GM21360 (cell line): ENCODE measurements around the gene DDX23.
"Not testable (repeated sequence)": the region's sequence is repeated elsewhere in the genome, so short reads cannot be mapped to it uniquely, and the experiment has no call there.

Experiments
- ATAC-seq: cut with Tn5 transposase; IDR thresholded peaks from one replicate; pipeline ENCODE4 v1.9.1; 2021; ENCODE audit warnings: mild to moderate bottlenecking, moderate library complexity; ENCODE audit not compliant: unreplicated experiment

Gene DDX23

DNA sequence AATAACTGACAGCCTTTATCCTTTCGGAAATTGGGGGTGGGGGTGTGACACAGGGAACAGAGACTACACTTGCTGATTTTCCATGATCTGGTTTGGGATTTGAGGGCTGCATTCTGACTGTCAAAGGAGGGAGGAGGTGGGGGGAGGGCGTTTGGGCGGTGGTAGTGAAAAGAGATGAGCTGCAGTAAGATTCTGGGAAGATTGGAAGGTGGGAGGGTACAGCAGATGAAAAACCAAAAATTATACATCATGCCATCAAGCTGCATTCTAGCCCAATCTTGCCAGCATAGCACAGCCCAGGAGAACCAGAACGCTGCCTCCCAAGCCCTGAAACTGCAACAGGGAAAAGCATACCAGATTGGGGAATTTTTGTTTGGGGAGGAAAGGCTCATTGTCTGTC is 11.3 kb upstream of the DDX23 start:
- ATAC-seq = no peak

DNA sequence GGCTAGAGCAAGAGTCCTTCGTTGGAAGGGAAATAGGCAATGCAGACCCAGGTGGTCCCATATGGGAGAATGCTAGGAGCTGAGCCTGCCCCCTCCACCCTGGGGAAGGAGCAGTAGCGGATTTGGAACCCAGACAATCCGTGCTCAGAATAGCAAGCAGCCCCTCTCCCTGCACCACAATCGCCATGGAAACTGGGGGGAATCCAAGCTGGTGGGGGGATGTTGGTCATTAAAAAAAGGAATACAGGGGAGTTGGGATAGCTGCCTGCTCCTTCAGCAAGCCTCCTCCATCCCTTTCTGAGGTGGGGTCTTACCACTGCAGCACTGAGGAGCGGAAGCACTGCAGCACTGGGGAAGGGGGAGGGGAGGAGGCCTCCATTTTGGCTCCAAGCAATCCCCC is 10.8 kb upstream of the DDX23 start:
- no peak for ATAC-seq

DNA sequence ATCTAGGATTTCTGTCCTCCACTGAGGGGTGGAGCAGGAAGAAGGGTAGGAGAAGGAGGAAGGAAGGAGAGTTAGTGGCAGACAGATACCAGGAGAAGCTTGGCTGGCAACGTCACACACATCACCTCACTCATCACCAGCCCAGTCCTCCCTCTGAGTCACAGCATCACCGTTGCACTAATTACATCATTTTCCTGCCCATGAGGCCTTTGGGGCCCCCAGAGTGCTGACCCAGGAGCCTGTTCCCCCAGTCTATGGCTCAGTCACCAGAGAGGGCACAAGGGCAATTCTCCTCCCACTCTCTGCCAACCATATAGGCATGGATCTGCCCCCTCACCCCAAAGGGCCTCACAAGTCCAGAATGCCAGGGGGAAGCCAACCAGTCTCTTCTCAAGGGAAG is 9.1 kb upstream of the DDX23 start:
- ATAC-seq = no peak

DNA sequence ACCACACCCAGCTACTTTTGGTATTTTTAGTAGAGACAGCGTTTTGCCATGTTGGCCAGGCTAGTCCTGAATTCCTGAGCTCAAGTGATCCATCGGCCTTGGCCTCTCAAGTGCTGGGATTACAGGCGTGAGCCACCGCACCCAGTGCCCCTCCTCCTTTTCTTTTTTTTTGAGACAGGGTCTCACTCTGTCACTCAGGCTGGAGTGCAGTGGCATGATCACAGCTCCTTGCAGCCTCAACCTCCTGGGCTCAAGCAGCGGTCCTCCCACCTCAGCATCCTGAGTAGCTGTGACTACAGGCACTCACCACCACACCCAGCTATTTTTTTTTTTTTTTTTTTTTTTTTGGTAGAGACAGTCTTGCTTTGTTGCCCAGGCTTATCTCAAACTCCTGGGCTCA is 8.3 kb upstream of the DDX23 start:
- ATAC-seq = not testable (repeated sequence)

DNA sequence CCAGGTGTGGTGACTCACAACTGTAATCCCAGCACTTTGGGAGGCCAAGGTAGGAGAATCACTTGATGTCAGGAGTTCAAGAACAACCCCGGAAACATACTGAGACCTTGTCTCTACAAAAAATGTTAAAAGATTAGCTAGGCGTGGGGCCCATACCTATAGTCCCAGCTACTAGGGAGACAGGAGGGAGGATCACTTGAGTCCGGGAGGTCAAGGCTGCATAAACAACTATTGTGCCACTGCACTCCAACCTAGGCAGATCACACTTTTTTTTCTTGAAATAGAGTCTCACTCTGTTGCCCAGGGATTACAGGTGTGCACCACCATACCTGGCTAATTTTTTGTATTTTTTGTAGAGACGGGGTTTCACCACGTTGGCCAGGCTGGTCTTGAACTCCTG is 7.6 kb upstream of the DDX23 start:
- no peak for ATAC-seq

DNA sequence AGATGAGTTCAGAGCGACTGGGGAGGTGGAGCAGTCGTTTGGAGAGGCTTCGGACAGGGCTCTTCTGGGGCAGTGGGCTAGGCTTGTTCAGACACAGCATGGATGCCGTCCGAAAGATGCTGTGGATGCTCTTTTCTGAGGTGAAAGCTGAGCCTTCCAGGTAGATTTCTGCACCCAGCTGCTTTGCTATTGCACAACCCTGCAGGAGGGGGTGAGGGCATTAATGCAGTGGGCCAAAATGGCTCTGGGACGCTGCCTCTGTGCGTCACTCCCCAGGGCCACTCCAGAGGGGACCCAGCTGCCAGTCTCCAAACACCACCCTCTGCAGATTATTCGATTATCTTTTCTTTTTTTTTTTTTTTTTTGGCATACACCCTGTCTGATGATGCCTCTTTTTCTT is 6.1 kb upstream of the DDX23 start:
- no peak for ATAC-seq

DNA sequence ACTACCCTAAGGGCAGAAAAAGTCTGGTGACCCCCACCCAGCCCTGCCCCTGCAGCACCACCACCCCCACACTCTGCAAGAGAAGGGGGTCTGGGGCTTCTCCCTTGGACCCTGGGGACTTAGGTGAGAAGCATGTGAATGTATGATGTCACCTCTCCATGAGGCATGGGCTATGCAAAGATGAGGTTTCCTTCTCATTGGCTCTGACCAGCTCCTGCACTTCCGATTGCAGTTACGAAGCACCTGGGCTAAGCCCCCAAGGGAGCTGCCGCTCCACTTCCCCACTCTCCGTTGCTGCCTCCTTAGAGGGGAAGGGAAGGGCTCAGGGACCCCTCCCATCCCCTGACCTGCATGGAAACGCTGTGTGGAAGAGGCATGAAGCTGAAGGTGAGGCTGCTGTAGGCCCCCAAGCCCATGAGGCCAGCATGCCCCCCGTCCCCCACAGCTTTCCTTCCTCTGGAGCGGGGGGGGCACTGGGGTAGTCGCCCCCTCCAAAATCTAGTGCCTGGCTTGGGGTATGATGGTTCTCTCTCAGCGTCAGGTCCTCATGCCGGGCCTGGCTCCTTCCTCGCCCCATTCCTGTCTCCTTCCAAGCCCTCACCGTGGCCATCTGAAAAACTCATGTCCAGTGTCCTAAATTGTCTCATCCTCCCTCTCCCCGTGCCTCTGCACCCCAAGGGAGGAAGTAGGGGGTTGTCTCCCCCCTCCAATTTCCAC is 5.5 kb upstream of the DDX23 start:
- no peak for ATAC-seq

DNA sequence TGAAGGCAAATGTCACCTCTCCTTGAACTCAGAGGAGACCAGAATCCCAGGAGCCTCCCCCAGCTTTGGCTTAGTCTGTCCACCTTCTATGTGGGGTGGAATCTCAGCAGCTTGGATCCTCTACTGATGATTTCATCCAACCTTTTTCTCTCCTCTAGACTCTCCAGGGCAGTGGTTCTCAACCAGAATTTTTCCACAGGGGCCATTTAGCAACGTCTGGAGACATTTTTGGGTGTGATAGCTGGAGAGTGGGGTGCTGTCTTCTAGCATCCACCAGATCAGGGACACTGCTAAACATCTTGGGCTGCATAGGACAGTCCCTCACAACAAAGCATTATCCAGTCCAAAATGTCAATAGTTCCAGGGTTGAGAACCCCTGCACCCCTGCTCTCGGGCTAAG is 4.4 kb upstream of the DDX23 start:
- no peak for ATAC-seq

DNA sequence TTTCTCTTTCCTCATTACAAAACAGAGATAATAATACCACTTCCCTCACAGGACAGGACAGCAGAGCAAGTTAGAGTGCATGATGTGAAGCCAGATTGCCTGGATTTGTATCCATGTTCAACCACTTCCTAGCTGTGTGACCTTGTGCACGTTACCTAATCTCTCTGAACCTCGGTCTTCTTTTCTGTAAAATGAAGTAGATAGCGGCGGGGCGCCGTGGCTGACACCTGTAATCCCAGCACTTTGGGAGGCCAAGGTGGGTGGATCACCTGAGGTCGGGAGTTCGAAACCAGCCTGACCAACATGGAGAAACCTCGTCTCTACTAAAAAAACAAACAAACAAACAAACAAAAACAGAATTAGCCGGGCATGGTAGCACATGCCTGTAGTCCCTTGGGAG is 3.0 kb upstream of the DDX23 start:
- not testable (repeated sequence) for ATAC-seq

DNA sequence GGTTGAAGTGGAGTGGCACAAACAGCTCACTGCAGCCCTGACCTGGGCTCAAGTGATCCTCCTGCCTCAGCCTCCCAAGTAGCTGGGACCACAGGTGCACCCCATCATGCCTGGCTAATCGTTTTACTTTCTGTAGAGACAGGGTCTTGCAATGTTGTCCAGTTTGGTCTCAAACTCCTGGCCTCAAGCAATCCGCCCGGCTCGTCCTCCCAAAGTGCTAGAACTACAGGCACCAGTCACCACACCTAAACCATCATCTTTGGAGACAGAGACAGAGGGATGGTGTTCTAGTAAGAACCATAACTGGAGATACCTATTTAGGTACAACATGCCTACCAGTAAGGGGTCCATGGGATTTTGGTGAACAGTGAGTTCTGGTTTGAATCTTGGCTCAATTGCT is 2.5 kb upstream of the DDX23 start:
- ATAC-seq = no peak

DNA sequence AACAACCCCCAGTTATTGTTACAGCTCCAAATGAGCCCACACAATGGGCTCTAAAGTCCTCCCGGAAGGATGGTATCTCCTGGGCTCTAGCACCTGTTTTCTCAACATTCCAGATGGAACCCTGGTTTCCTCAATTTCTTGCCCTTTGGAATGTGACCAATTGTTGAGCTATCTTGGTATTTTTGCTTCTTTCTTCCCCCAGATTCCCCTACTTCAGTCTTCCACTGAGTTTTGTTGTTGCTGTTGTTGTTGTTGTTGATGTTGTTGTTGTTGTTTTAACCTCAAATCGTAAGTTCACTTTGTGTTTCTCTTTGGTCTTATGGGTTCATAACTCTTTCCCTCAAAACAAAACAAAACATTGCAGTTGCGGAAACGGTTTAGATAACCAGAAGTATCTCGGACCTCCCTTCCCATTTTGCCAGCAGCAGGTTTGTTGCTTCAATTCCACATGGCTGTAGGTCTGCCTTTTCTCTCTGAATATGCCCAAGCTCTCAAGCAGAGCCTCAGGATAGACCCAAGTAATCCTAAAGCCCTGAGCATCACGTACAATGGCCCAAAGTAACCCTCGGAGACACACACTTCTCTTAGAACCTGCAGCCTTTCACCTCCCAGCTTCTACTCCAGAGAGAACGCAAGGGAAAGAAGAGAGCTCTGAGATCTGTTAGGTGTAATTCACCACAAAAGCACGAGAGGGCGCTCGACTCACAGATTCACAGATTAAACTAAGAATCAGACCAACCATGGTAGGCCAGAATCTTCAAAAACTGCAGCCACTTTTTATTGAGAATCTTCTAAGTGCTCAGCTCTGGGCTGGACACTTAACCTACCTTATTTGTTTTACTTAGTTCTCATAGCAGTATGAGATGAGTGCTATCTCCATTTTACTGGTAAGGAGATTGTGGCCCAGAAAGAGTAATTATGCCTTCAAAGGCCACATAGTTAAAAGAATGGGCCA is 1.0 kb upstream of the DDX23 start:
- ATAC-seq = no peak

DNA sequence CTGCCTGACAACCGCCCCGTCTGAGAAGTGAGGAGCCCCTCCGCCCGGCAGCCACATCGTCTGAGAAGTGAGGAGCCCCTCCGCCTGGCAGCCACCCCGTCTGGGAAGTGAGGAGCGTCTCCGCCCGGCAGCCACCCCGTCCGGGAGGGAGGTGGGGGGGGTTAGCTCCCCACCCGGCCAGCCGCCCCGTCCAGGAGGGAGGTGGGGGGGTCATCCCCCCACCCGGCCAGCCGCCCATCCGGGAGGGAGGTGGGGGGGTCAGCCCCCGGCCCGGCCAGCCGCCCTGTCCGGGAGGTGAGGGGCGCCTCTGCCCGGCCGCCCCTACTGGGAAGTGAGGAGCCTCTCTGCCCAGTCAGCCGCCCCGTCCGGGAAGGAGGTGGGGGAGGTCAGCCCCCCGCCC is 9.9 kb downstream of the DDX23 start:
- not testable (repeated sequence) for ATAC-seq

DNA sequence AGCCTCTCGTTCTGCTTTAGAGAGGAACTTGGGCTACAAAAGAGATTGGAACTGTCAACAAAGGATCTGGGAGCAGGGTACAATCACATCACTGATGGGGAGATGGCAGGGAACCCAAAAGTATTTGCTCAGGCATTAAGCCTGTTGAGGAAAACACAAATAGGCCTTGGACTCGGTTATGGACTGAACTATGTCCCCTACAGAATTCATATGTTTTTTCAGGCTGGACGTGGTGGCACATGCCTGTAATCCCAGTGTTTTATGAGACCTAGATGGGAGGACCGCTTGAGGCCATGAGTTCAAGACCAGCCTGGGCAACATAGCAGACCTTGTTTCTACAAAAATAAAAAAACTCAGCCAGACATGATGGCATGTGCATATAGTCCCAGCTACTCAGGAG is 13.9 kb downstream of the DDX23 start:
- ATAC-seq = no peak

DNA sequence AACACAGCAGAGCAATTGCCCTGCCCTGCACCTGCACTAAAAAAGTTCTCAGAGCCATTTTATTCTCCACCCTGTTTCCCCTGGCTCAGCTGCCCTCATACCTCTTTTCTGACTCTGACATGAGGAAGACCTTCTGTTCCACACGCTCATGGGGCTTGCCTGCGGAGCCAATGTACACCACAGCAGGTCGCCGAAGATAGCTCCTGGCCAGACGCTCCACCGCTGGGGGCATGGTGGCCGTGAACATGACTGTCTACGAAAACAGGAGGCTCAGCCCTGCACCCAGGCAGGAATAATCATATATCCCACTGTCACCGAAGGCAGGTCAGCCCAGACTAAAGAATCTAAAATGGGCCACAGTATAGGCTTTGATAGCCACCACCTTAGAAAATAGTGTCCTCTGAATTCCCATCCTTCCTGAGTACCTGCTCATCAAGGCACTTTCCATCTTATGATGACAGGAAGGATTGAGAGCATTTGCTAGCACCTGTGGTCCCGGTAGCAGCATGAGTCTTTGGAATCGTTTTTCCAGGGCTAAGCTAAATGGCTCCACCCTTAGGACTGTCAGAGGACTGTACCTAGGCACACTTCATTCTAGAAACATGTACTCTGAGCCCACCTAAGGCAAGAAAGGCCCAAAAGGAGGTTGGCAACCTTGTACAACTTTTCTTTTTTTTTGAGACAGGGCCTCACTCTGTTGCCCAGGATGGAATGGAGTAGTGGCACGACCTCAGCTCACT is 19.5 kb downstream of the DDX23 start:
- no peak for ATAC-seq

DNA sequence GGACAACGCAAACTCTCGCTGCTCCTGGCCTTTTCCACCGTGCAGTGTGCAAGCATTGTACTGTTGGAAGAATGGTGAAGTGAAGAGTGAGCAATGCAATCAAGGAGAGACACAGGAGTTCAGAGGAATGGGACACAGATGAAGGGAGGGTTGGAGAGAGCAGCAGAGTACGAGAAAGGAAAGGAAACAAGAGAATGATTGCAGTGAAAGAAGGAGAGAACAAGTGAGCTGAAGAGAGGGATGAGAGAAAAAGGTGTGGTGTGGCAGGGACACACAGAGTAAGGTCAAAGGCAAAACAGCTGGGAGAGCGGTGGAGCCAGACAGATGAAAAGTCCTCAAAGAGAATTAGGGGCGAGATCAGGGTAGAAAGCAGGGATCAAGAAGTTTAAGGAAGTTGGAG is 20.7 kb downstream of the DDX23 start:
- ATAC-seq = no peak

DNA sequence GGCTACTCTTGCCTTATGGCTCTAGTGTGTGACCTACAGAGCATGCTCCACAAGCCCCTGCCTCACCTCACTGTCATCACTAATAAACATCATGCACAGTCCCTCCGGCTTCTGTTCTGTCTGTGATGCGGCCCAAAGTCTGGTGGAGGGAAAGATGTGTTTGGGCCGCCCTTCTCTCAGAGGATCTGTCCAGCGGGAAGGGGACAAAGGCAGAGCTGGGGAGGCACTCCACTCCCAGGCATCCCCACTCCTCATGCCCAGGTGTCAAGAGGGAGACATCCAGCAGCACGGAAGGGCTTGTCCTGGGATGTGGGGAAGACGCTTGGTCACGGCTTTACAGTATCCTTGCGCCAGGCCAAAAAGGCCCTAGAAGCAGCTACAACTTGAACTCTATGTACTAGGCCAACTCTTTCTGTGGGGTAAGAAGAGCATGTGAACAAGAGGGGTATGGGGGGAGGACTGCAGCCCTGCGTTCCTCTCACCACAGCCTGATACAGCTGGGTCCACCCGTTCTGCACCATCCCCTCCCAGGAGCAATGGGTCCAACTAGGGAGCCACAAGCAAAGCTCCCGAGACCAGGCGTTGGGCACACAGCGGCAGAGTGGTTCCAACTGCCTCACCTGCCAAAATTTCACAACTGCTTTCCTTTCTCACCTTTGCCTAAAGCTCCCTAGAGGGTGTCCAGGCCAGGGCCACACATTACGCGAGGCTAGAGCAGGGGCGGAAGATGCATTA is 23.0 kb downstream of the DDX23 start:
- no peak for ATAC-seq

DNA sequence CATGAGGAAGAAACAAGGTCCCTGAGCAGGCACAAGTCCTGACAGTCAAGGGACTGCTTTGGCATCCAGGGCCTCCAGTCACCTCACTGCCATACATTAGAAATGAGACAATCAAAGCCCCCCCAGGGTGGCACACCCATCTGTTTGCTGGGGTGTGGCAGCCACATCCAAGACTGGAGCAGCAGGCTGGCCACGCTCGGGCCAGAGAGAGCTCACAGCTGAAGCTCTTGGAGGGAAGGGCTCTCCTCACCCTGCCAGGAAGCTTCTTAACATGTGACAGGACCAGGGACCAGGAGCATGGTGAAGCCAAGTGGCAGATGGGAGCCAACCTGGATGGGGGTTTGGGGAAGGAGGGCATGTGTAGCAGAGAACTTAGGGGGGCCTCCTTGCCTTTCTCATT is 23.7 kb downstream of the DDX23 start:
- ATAC-seq = no peak

DNA sequence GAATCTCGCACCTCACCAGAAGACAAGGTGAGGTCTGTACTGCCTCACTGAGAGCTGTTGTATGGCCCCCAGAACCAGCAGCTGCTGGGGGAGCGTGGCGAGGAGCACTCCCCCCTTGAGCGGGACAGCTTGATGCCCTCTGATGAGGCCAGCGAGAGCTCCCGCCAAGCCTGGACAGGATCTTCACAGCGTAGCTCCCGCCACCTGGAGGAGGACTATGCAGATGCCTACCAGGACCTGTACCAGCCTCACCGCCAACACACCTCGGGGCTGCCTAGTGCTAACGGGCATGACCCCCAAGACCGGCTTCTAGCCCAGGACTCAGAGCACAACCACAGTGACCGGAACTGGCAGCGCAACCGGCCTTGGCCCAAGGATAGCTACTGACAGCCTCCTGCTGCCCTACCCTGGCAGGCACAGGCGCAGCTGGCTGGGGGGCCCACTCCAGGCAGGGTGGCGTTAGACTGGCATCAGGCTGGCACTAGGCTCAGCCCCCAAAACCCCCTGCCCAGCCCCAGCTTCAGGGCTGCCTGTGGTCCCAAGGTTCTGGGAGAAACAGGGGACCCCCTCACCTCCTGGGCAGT is 24.4 kb downstream of the DDX23 start:
- ATAC-seq = no peak

DNA sequence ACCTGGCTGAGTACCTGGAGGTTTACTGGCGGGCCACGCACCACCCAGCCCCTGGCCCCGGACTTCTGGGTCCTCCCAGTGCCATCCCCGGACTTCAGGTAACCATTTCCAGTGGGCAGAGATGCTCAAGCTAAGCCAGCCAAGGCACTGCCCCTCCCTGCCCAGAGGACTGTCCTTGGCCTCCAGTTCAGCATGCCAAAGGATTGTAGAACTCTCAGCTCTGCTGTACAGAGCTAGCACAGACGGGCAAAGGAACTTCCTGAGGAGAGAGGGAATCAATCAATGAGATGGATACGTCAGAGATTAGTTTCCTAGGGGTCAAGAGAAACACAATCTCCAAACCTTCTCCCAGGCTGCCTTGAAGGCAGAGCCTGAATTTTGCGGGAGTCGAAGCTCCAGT is 24.9 kb downstream of the DDX23 start:
- ATAC-seq = no peak

DNA sequence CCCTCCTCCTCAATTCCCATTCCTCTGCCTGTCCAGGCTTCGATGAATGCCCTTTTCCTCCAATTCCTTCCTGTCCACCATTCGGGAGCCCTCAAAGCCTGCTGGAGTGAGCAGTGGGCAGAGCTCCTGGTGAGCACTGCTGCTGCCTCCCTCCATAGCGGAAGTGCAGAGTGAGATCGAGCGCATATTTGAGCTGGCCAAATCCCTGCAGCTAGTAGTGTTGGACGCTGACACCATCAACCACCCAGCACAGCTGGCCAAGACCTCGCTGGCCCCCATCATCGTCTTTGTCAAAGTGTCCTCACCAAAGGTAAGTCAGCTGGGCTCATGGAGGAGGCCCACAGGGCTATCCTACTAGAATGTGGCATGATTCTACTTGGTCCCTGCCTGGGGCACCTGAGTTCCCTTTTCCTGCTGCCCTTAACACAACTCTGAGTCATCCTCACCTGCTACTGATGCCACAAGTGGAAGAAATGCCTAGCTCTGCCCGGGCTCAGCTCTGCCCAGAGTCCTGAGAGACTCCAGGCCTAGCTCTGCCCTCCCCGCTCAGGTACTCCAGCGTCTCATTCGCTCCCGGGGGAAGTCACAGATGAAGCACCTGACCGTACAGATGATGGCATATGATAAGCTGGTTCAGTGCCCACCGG is 25.6 kb downstream of the DDX23 start:
- ATAC-seq = no peak
